Measurements from ENCODE around the gene CXCL11. TPM values are rescaled to one million over a fixed set of nuclear protein-coding genes. Genes with fewer than 3 reads are reported as not detected.

Gene CXCL11
- total and polyA plus RNA-seq, 9 of the 15 experiments (the other 6 are each of a cell fraction or from before 2014, with no cell fraction given): 2.1 to 9.1 (median 4.5) TPM

GRCh38 chr4:76059750-76060149 lies 23.9 kb upstream of the CXCL11 start:
- H3K9me1 ChIP-seq (ENCODE audit: control insufficient read depth, insufficient read depth, low read length): no peaks in the 10 kb centered on the region
- ChIA-PET CTCF (ENCODE audit: low intra/inter-chr PET ratio) (no interaction called here), POLR2A (no interaction called here)
- no peaks in the 10 kb centered on the region for H3K4me1 ChIP-seq (replicated peaks in 1 of 2; ENCODE audit: control insufficient read depth in 2 of 2, insufficient read depth in 2 of 2, low read length in 2 of 2)
- FAIRE-seq (no peak), ATAC-seq (no peak), DNase-seq (ENCODE audit: extremely low read depth in 1 of 4, low spot score in 3 of 4) (no peak)
- no peak overlapping the region for H3K27ac ChIP-seq (ENCODE audit: extremely low read depth, low read depth, low read length)
- no peaks in the 10 kb centered on the region for H3K9me3 ChIP-seq (replicated peaks; ENCODE audit: control insufficient read depth, insufficient read depth, low read depth, low read length)
- H3K4me3 ChIP-seq: no peak overlapping the region
- WGBS (ENCODE audit: insufficient coverage, low coverage, missing lambda C conversion rate): 24% methylated on average over 1 of the region's 1 CpG
- in situ Hi-C loops (cut with MboI) (no loop called here), intact Hi-C loops (cut with micrococcal nuclease) (no loop called here)
- H2AFZ ChIP-seq (ENCODE audit: low read depth, low read length): no peak overlapping the region
- BruUV-seq (replicated peaks): no TSS peak
- no peak overlapping the region for H3K9ac ChIP-seq (ENCODE audit: insufficient read depth in 1 of 2, low read depth in 2 of 2, low read length in 2 of 2)
- H4K20me1 ChIP-seq (replicated peaks; ENCODE audit: control insufficient read depth, insufficient read depth, low read length): no peaks in the 10 kb centered on the region
- H3K79me2 ChIP-seq (ENCODE audit: control insufficient read depth, insufficient read depth, low read length): no peaks in the 10 kb centered on the region
- no peak overlapping the region for H3K4me2 ChIP-seq (ENCODE audit: insufficient read depth, low read length)
- H3K36me3 ChIP-seq (ENCODE audit: control insufficient read depth, insufficient read depth, low read length): no peaks in the 10 kb centered on the region
- H3K27me3 ChIP-seq (ENCODE audit: control insufficient read depth in 2 of 2, insufficient read depth in 2 of 2, low read length in 2 of 2): no peaks in the 10 kb centered on the region
- TF ChIP-seq HOXB6 (CRISPR knock-in tag; IDR thresholded peaks at IDR 0.05; ENCODE audit: borderline replicate concordance) (no peak), PRMT5 (CRISPR knock-in tag; IDR thresholded peaks at IDR 0.05) (no peak), RCOR1 (IDR thresholded peaks at IDR 0.05; ENCODE audit: borderline replicate concordance in 1 of 2, low read depth in 2 of 2, low read length in 2 of 2) (no peak), UBTF (IDR thresholded peaks at IDR 0.05; ENCODE audit: borderline replicate concordance in 1 of 2, low read depth in 2 of 2, low read length in 2 of 2) (no peak), ETV1 (tag; conservative IDR thresholded peaks at IDR 0.05; ENCODE audit: low read depth) (no peak), ZNF778 (CRISPR knock-in tag; IDR thresholded peaks at IDR 0.05) (no peak), SAP30 (IDR thresholded peaks at IDR 0.05; ENCODE audit: borderline replicate concordance, insufficient read depth, low read depth, low read length, poor library complexity, severe bottlenecking) (no peak), TEAD4 (IDR thresholded peaks at IDR 0.05; ENCODE audit: low read length) (no peak), TEAD4 (CRISPR knock-in tag; IDR thresholded peaks at IDR 0.05; ENCODE audit: borderline replicate concordance) (no peak), PTRF (tag; IDR thresholded peaks at IDR 0.05) (no peak)
- TF ChIP-seq, protein P1, sequence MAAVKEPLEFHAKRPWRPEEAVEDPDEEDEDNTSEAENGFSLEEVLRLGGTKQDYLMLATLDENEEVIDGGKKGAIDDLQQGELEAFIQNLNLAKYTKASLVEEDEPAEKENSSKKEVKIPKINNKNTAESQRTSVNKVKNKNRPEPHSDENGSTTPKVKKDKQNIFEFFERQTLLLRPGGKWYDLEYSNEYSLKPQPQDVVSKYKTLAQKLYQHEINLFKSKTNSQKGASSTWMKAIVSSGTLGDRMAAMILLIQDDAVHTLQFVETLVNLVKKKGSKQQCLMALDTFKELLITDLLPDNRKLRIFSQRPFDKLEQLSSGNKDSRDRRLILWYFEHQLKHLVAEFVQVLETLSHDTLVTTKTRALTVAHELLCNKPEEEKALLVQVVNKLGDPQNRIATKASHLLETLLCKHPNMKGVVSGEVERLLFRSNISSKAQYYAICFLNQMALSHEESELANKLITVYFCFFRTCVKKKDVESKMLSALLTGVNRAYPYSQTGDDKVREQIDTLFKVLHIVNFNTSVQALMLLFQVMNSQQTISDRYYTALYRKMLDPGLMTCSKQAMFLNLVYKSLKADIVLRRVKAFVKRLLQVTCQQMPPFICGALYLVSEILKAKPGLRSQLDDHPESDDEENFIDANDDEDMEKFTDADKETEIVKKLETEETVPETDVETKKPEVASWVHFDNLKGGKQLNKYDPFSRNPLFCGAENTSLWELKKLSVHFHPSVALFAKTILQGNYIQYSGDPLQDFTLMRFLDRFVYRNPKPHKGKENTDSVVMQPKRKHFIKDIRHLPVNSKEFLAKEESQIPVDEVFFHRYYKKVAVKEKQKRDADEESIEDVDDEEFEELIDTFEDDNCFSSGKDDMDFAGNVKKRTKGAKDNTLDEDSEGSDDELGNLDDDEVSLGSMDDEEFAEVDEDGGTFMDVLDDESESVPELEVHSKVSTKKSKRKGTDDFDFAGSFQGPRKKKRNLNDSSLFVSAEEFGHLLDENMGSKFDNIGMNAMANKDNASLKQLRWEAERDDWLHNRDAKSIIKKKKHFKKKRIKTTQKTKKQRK (IDR thresholded peaks at IDR 0.05; ENCODE audit: borderline replicate concordance, low read depth, low read length): no peak
- TF ChIP-seq, protein P2, sequence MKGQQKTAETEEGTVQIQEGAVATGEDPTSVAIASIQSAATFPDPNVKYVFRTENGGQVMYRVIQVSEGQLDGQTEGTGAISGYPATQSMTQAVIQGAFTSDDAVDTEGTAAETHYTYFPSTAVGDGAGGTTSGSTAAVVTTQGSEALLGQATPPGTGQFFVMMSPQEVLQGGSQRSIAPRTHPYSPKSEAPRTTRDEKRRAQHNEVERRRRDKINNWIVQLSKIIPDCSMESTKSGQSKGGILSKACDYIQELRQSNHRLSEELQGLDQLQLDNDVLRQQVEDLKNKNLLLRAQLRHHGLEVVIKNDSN (CRISPR knock-in tag; IDR thresholded peaks at IDR 0.05): no peak
